CD14-positive monocyte (primary cell): ENCODE results near the gene SRGAP1. TPM values are rescaled to one million over a fixed set of nuclear protein-coding genes. Genes with fewer than 3 reads are reported as not detected.

Source experiments
- DNase-seq, 3 donors: peaks; one replicate each; pipeline ENCODE4 v3.0.0-alpha.2; 2011 to 2022
- H2AFZ ChIP-seq: 2 replicates; pipeline ENCODE4 v1.6.0; 2012; ENCODE audit warnings: mild to moderate bottlenecking, low read depth, low read length, inconsistent platforms; ENCODE audit not compliant: insufficient read depth, poor library complexity, severe bottlenecking
- H3K27ac ChIP-seq, 2 donors: 1 replicate in 1 of 2; 2 replicates in 1 of 2; pipeline ENCODE4 v1.5.1; 2012 to 2013; ENCODE audit warnings: low read length in 2 of 2, control low read depth in 1 of 2, inconsistent platforms in 1 of 2, low read depth in 1 of 2, mild to moderate bottlenecking in 1 of 2
- H3K27me3 ChIP-seq, 2 donors: one replicate each; pipeline versions ENCODE4 v1.6.0 to v1.6.1; 2011 to 2013; ENCODE audit warnings: low read length in 2 of 2; ENCODE audit not compliant: control insufficient read depth in 2 of 2, insufficient read depth in 2 of 2
- H3K36me3 ChIP-seq, 2 donors: replicated peaks in 1 of 2; 1 replicate in 1 of 2; 2 replicates in 1 of 2; pipeline versions ENCODE4 v1.5.1 to v1.6.1; 2012 to 2013; ENCODE audit warnings: low read length in 2 of 2, control low read depth in 1 of 2, inconsistent platforms in 1 of 2, mild to moderate bottlenecking in 1 of 2; ENCODE audit not compliant: insufficient read depth in 2 of 2, control insufficient read depth in 1 of 2
- H3K4me1 ChIP-seq, 2 donors: 1 replicate in 1 of 2; 2 replicates in 1 of 2; pipeline versions ENCODE4 v1.5.1 to v1.6.1; 2012 to 2013; ENCODE audit warnings: low read length in 2 of 2, control low read depth in 1 of 2, inconsistent platforms in 1 of 2, mild to moderate bottlenecking in 1 of 2, moderate library complexity in 1 of 2; ENCODE audit not compliant: insufficient read depth in 2 of 2, control insufficient read depth in 1 of 2
- H3K4me2 ChIP-seq: replicated peaks from 2 replicates; pipeline ENCODE3; 2012; ENCODE audit warnings: low read length, moderate library complexity, mild to moderate bottlenecking; ENCODE audit not compliant: poor library complexity, severe bottlenecking; ENCODE audit errors: extremely low read depth
- H3K4me3 ChIP-seq, 3 experiments: fragments of 200-600 bp in 1 of 3; sonication (generic) in 1 of 3; replicated peaks in 1 of 3; 1 replicate in 2 of 3; 2 replicates in 1 of 3; pipeline ENCODE4 v1.5.1; 2011 to 2013; ENCODE audit warnings: low read length in 3 of 3, mild to moderate bottlenecking in 3 of 3, control low read depth in 2 of 3, low read depth in 2 of 3, inconsistent platforms in 1 of 3, moderate library complexity in 1 of 3
- H3K79me2 ChIP-seq: 2 replicates; pipeline ENCODE4 v1.6.0; 2012; ENCODE audit warnings: mild to moderate bottlenecking, control low read depth, inconsistent platforms, low read length, moderate library complexity; ENCODE audit not compliant: insufficient read depth
- H3K9ac ChIP-seq: 2 replicates; pipeline ENCODE4 v1.6.0; 2017; ENCODE audit warnings: low read length, mild to moderate bottlenecking; ENCODE audit not compliant: insufficient read depth, poor library complexity, severe bottlenecking
- H3K9me3 ChIP-seq, 2 donors: replicated peaks in 1 of 2; 1 replicate in 1 of 2; 2 replicates in 1 of 2; pipeline versions ENCODE4 v1.5.1 to v1.6.1; 2012 to 2013; ENCODE audit warnings: low read length in 2 of 2, control low read depth in 1 of 2; ENCODE audit not compliant: control insufficient read depth in 1 of 2, insufficient read depth in 1 of 2
- H4K20me1 ChIP-seq: 2 replicates; pipeline ENCODE4 v1.6.0; 2012; ENCODE audit warnings: mild to moderate bottlenecking, low read length, control low read depth, moderate library complexity; ENCODE audit not compliant: insufficient read depth
- H3K27ac Mint-ChIP-seq, 7 donors: one replicate each; pipeline ENCODE4 v1.8.0; 2020; ENCODE audit warnings: mild to moderate bottlenecking in 7 of 7, mixed read lengths in 7 of 7, moderate library complexity in 6 of 7, inconsistent platforms in 2 of 7
- H3K27me3 Mint-ChIP-seq, 3 donors: one replicate each; pipeline ENCODE4 v1.8.0; 2021 to 2022; ENCODE audit warnings: low read depth in 3 of 3, mild to moderate bottlenecking in 3 of 3, mixed read lengths in 3 of 3, moderate library complexity in 3 of 3, inconsistent platforms in 1 of 3
- H3K36me3 Mint-ChIP-seq, 2 donors: one replicate each; pipeline ENCODE4 v1.8.0; 2020; ENCODE audit warnings: mixed read lengths in 2 of 2, inconsistent platforms in 1 of 2, mild to moderate bottlenecking in 1 of 2
- H3K4me1 Mint-ChIP-seq: one replicate; pipeline ENCODE4 v1.8.0; 2020; ENCODE audit warnings: mild to moderate bottlenecking, mixed read lengths
- H3K4me3 Mint-ChIP-seq, 2 donors: one replicate each; pipeline ENCODE4 v1.8.0; 2020; ENCODE audit warnings: mild to moderate bottlenecking in 2 of 2, mixed read lengths in 2 of 2, moderate library complexity in 1 of 2
- H3K9me3 Mint-ChIP-seq, 7 donors: one replicate each; pipeline ENCODE4 v1.8.0; 2020 to 2022; ENCODE audit warnings: mixed read lengths in 7 of 7, mild to moderate bottlenecking in 6 of 7, moderate library complexity in 6 of 7, inconsistent platforms in 2 of 7
- WGBS: methylation state at CpG from one replicate; pipeline ENCODE4 v1.1.5; 2013; ENCODE audit warnings: missing lambda C conversion rate; ENCODE audit not compliant: insufficient coverage; 5-methylcytosine and 5-hydroxymethylcytosine counted together
- intact Hi-C, 2 donors: fragments of 100-400 bp; cut with micrococcal nuclease; formaldehyde crosslinking; loops; one replicate each; pipeline versions ENCODE4 v1.15.0 to v1.15.1; 2023
- polyA plus RNA-seq, 3 donors: library from polyadenylated mRNA; depleted of rRNA in 1 of 3; unstranded in 2 of 3; stranded (reverse) in 1 of 3; fragments of 300-500 nt in 2 of 3; fragments of >200 nt in 1 of 3; fragmentation: Illumina TruSeq in 2 of 3; gene quantifications; 1 replicate in 2 of 3; 2 replicates in 1 of 3; pipeline ENCODE4 v1.2.3, GENCODE V29; 2012 to 2021
- TF ChIP-seq, protein P1 (sequence below): fragments of 200-600 bp; IDR thresholded peaks from one replicate; pipeline ENCODE4 v1.8.0; 2022; ENCODE audit warnings: antibody characterized with exemption, mild to moderate bottlenecking

The SRGAP1 gene
- polyA plus RNA-seq, 3 donors, result 0.05 to 0.52 (median 0.07) TPM

DNA sequence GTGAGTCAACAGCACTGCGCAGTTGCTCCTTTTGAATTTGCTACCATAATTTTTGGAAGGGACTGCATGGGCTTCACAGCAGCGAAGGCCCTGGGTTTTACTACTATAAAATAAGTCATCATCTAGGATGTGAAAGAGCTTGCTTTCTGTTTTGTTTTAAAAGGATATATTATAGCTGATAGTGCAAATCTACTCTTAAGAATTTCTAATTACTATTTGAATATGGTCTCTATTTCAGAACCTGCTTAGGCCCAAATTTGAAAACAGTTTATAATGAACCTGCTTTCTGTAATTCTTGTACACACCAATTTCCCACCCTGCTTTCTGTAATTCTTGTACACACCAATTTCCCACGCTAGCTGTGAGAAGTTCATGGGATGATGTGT, 73.0 kb downstream of the SRGAP1 start:
- Mint-ChIP-seq H3K4me1 (peaks cover 47% of the 10 kb centered on the region), H3K4me3 (no peak overlapping the region), H3K27ac (peak overlapping the region; percentile 79 to 95 (median 86)), H3K27me3 (peaks cover 0 to 6% (median 2%) of the 10 kb centered on the region in 3 donors), H3K9me3 (peaks cover 0 to 3% (median 0%) of the 10 kb centered on the region in 7 donors), H3K36me3 (peaks cover 0 to 4% of the 10 kb centered on the region in 2 donors)
- TF ChIP-seq, protein P1, sequence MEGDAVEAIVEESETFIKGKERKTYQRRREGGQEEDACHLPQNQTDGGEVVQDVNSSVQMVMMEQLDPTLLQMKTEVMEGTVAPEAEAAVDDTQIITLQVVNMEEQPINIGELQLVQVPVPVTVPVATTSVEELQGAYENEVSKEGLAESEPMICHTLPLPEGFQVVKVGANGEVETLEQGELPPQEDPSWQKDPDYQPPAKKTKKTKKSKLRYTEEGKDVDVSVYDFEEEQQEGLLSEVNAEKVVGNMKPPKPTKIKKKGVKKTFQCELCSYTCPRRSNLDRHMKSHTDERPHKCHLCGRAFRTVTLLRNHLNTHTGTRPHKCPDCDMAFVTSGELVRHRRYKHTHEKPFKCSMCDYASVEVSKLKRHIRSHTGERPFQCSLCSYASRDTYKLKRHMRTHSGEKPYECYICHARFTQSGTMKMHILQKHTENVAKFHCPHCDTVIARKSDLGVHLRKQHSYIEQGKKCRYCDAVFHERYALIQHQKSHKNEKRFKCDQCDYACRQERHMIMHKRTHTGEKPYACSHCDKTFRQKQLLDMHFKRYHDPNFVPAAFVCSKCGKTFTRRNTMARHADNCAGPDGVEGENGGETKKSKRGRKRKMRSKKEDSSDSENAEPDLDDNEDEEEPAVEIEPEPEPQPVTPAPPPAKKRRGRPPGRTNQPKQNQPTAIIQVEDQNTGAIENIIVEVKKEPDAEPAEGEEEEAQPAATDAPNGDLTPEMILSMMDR, result no peak
- peak overlapping the region in 1 of 2 donors; percentile 84 for H3K27ac ChIP-seq
- H3K4me2 ChIP-seq, result peak overlapping the region; percentile 15
- no peaks in the 10 kb centered on the region for H3K9me3 ChIP-seq
- H2AFZ ChIP-seq, result no peak overlapping the region
- WGBS, result no CpG with 5 or more reads among the region's 3 CpGs
- DNase-seq, result no peak
- H3K79me2 ChIP-seq, result no peaks in the 10 kb centered on the region
- H3K9ac ChIP-seq, result no peak overlapping the region
- H3K4me1 ChIP-seq, result peaks cover 38 to 43% of the 10 kb centered on the region in 2 donors
- peak overlapping the region in 1 of 3 experiments; percentile 28 for H3K4me3 ChIP-seq
- H3K27me3 ChIP-seq, result no peaks in the 10 kb centered on the region
- no peaks in the 10 kb centered on the region for H3K36me3 ChIP-seq
- H4K20me1 ChIP-seq, result no peaks in the 10 kb centered on the region
- intact Hi-C loops, result loop anchor here (5.0 to 10.0 kb wide), 3 partner anchors 40 to 487 kb away; partner anchors contain the start of genes SRGAP1 (in 1 of the 2) and XPOT (in 1 of the 2)

DNA sequence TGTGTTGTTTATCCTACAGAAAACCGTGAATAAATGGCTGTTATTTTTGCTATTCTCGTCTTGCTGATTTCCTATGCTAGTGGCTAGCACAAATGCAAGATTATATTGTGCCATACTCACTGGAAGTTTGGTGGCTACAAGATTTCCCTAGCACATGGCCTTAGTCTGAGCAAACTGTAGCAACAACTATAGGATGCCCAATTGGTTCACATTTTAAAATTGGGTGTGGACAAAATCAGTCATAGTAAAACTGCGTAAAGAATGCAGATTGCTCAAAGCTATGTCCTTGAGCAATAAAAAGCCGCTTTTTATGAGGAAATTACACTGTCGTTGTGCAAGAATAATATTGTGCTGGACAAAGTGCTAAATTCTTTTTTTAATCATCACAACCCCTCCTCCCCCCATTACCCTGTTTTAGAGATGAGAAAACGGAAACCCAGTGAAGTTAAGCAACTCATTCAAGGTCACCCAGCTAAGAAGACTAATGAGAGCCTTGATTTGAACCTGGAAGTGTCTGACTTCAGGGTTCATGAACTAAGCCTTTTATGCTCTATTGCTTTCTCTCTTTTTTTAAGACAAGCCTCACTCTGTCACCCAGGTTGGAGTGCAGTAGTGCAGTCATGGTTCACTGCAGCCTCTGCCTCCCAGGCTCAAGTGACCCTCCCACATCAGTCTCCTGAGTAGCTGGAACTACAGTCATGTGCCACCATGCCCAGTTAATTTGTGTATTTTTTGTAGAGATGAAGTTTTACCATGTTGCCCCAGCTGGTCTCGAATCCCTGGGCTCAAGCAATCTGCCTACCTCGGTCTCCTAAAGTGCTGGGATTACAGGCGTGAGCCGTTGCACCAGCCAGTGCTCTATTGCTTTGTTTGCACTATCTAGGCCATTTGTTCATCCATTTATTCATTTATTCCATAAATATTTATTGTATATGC, 73.6 kb downstream of the SRGAP1 start:
- peak overlapping the region in 1 of 3 experiments; percentile 35 for H3K4me3 ChIP-seq
- H4K20me1 ChIP-seq, result no peaks in the 10 kb centered on the region
- H3K4me1 ChIP-seq, result peaks cover 31 to 36% of the 10 kb centered on the region in 2 donors
- peaks cover 40% of the 10 kb centered on the region for H3K4me1 Mint-ChIP-seq
- peak; percentile 95 to 100 (median 97) for DNase-seq
- no peaks in the 10 kb centered on the region for H3K79me2 ChIP-seq
- 86% methylated on average over 3 of the region's 10 CpGs for whole genome bisulfite sequencing
- H3K27me3 Mint-ChIP-seq, result peaks cover 0 to 6% (median under 1%) of the 10 kb centered on the region in 3 donors
- H3K9ac ChIP-seq, result no peak overlapping the region
- no peaks in the 10 kb centered on the region for H3K36me3 ChIP-seq
- H3K9me3 Mint-ChIP-seq, result peaks cover 0 to 3% (median 0%) of the 10 kb centered on the region in 7 donors
- no peaks in the 10 kb centered on the region for H3K9me3 ChIP-seq
- intact Hi-C loops, result loop anchor here (2.0 to 10.0 kb wide), 4 partner anchors 37 to 487 kb away; partner anchors contain the start of genes SRGAP1 (in 1 of the 2) and XPOT (in 1 of the 2)
- H2AFZ ChIP-seq, result no peak overlapping the region
- peak overlapping the region; percentile 64 to 82 for H3K4me3 Mint-ChIP-seq
- no peaks in the 10 kb centered on the region for H3K27me3 ChIP-seq
- peaks cover 0 to 4% of the 10 kb centered on the region in 2 donors for H3K36me3 Mint-ChIP-seq
- peak overlapping the region; percentile 92 to 99 (median 98) for H3K27ac Mint-ChIP-seq
- peak overlapping the region; percentile 21 for H3K4me2 ChIP-seq
- peak overlapping the region; percentile 58 to 84 for H3K27ac ChIP-seq
- TF ChIP-seq, protein P1, result no peak
